RWPE2 (cell line): Measurements from ENCODE around the gene ERG28.

ENCODE experiments used
- ATAC-seq: fragments of 200-7000 bp; cut with Tn5 transposase; 3 replicates; pipeline ENCODE4 v1.9.1; 2021; ENCODE audit warnings: low read depth
- DNase-seq: peaks from one replicate; pipeline ENCODE4 v3.0.0-alpha.2; 2020; ENCODE audit warnings: low spot score
- H3K27ac ChIP-seq: fragments of 450-650 bp; 2 replicates; pipeline ENCODE4 v1.5.1; 2017; ENCODE audit warnings: mild to moderate bottlenecking; ENCODE audit not compliant: poor library complexity, severe bottlenecking
- H3K27me3 ChIP-seq: fragments of 250-450 bp; sonication (Bioruptor Pico); 2 replicates; pipeline ENCODE4 v1.5.1; 2021; ENCODE audit warnings: mild to moderate bottlenecking, moderate library complexity; ENCODE audit not compliant: insufficient read depth, poor library complexity, severe bottlenecking
- H3K36me3 ChIP-seq: fragments of 250-450 bp; sonication (Bioruptor Pico); 2 replicates; pipeline ENCODE4 v1.5.1; 2020; ENCODE audit warnings: low read depth, mild to moderate bottlenecking, moderate library complexity
- H3K4me1 ChIP-seq: fragments of 250-450 bp; sonication (Bioruptor Pico); 2 replicates; pipeline ENCODE4 v1.5.1; 2021; ENCODE audit warnings: mild to moderate bottlenecking, moderate library complexity; ENCODE audit not compliant: insufficient read depth, poor library complexity, severe bottlenecking
- H3K4me3 ChIP-seq: fragments of 250-450 bp; sonication (Bioruptor Pico); 2 replicates; pipeline ENCODE4 v1.5.1; 2021; ENCODE audit warnings: mild to moderate bottlenecking, moderate library complexity; ENCODE audit not compliant: severe bottlenecking
- H3K9me3 ChIP-seq: fragments of 250-450 bp; sonication (Bioruptor Pico); 2 replicates; pipeline ENCODE4 v1.5.1; 2021; ENCODE audit warnings: mild to moderate bottlenecking, moderate library complexity; ENCODE audit not compliant: severe bottlenecking
- CTCF ChIP-seq: fragments of 450-650 bp; IDR thresholded peaks from one replicate; pipeline ENCODE4 v1.5.1; 2017; ENCODE audit warnings: mild to moderate bottlenecking, moderate library complexity; ENCODE audit not compliant: poor library complexity, severe bottlenecking

Gene ERG28

GRCh38 chr14:75649337-75649736 lies 11.3 kb downstream of the ERG28 start:
- DNase-seq (no peak), ATAC-seq (no peak)
- H3K36me3 ChIP-seq: peaks cover 52% of the 10 kb centered on the region
- TF ChIP-seq CTCF: no peak
- H3K9me3 ChIP-seq: no peaks in the 10 kb centered on the region
- peaks cover 25% of the 10 kb centered on the region for H3K4me1 ChIP-seq
- no peaks in the 10 kb centered on the region for H3K27me3 ChIP-seq
- H3K27ac ChIP-seq: peak overlapping the region; percentile 62
- no peak overlapping the region for H3K4me3 ChIP-seq

DNA sequence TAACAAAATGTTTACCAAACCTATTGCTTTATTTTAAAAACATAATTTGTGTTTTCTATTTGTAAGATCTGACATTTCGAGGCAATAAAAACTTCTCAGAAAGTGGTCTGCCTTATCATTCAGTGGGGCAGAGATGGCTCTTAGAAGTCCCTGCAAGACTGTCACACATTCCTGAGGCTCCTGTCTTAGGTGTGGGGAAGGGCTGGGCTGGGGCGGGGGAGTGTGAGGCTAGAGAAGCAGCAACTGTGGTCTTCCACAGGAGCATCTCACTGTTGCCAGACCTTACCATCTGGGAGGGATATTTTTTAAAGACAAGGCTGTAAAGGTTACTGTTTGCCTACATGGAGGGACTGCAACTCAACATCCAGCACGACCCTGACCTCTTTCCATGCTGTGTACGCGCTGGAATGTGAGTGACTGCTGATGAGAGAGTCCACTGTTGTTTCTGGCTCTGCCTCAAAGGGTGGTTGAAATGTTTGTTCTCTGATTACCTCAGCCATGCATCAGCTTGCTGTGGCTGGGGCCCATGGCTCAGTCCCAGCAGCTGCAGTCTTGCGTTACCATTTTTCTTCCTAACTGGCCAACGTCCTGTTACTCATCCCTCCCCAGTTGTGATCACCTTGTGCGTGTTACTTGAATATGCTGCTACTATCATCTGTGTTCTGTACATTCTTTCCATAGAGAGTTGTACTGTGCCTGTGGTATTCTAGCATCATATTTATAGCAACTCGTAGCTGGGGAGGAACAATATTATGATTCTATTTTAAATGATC lies 12.4 kb downstream of the ERG28 start:
- H3K27me3 ChIP-seq: no peaks in the 10 kb centered on the region
- ATAC-seq: peak; percentile 93
- H3K36me3 ChIP-seq: peaks cover 42% of the 10 kb centered on the region
- no peak overlapping the region for H3K4me3 ChIP-seq
- DNase-seq: peak; percentile 86
- peaks cover 25% of the 10 kb centered on the region for H3K4me1 ChIP-seq
- no peak for TF ChIP-seq CTCF
- no peaks in the 10 kb centered on the region for H3K9me3 ChIP-seq
- peak overlapping the region; percentile 62 for H3K27ac ChIP-seq

DNA sequence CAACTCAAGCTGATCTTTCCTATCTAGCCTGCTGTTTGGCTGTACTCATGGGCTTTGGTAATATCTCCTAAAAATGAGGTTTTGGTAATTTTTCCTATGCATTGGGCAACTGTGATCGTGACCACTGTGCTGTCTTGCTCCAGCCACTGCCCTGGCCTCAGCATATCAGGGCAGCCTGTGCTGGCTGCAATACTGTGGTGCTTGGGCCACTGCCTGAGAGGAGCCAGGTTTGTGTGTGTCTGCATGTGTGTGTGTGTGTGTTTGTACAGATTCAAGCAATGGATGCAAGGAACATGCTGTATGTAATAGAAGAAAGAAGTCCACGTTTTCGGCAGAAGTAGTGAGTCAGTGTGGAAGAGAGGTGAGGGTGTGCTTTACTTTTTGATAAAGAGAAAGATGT lies 13.0 kb downstream of the ERG28 start:
- peak overlapping the region; percentile 62 for H3K27ac ChIP-seq
- DNase-seq: no peak

GRCh38 chr14:75646762-75647161 lies 13.9 kb downstream of the ERG28 start:
- peak overlapping the region; percentile 22 for H3K27ac ChIP-seq

More for the DNA sequence above, 13.0 kb downstream of the ERG28 start:
- Histone ChIP-seq H3K36me3 (peaks cover 36% of the 10 kb centered on the region), H3K9me3 (no peaks in the 10 kb centered on the region), H3K4me1 (peaks cover 25% of the 10 kb centered on the region), H3K4me3 (no peak overlapping the region), H3K27me3 (no peaks in the 10 kb centered on the region)
- ATAC-seq: no peak
- TF ChIP-seq CTCF: no peak

More at GRCh38 chr14:75646762-75647161, 13.9 kb downstream of the ERG28 start:
- peaks cover 28% of the 10 kb centered on the region for H3K36me3 ChIP-seq
- no peak for DNase-seq
- H3K4me1 ChIP-seq: peaks cover 25% of the 10 kb centered on the region
- no peak for ATAC-seq
- no peaks in the 10 kb centered on the region for H3K27me3 ChIP-seq
- H3K4me3 ChIP-seq: no peak overlapping the region
- no peak for TF ChIP-seq CTCF
- no peaks in the 10 kb centered on the region for H3K9me3 ChIP-seq
